Right ventricle myocardium superior (tissue), 1 donor: ENCODE data around the gene NCAPD3. TPM values are rescaled to one million over a fixed set of nuclear protein-coding genes. Genes with fewer than 3 reads are reported as not detected.

Experiments
- ATAC-seq: fragments of 200-7000 bp; cut with Tn5 transposase; one replicate; pipeline ENCODE4 v1.9.1; 2020; ENCODE audit warnings: mild to moderate bottlenecking; ENCODE audit not compliant: poor library complexity
- DNase-seq: peaks from one replicate; pipeline ENCODE4 v3.0.0-alpha.2; 2020
- intact Hi-C: fragments of 100-400 bp; cut with DNase I; formaldehyde crosslinking; loops from one replicate; pipeline ENCODE4 v1.11.2; 2022
- long read RNA-seq: library from polyadenylated mRNA; unstranded; transcript quantifications from one replicate; pipeline ENCODE4 v2.0.0, GENCODE V29; 2021
- total RNA-seq: library from RNA; stranded (reverse); fragmentation: NEBNext Ultra II Directional; extraction: Animal tissue kit (Norgen Biotek cat#: 25700); gene quantifications from one replicate; pipeline ENCODE4 v1.2.1, GENCODE V29; 2021
- donor health status: DM: no; HTN: yes; CAD: no; lungs with severe emphysema.

NCAPD3 gene, protein sequence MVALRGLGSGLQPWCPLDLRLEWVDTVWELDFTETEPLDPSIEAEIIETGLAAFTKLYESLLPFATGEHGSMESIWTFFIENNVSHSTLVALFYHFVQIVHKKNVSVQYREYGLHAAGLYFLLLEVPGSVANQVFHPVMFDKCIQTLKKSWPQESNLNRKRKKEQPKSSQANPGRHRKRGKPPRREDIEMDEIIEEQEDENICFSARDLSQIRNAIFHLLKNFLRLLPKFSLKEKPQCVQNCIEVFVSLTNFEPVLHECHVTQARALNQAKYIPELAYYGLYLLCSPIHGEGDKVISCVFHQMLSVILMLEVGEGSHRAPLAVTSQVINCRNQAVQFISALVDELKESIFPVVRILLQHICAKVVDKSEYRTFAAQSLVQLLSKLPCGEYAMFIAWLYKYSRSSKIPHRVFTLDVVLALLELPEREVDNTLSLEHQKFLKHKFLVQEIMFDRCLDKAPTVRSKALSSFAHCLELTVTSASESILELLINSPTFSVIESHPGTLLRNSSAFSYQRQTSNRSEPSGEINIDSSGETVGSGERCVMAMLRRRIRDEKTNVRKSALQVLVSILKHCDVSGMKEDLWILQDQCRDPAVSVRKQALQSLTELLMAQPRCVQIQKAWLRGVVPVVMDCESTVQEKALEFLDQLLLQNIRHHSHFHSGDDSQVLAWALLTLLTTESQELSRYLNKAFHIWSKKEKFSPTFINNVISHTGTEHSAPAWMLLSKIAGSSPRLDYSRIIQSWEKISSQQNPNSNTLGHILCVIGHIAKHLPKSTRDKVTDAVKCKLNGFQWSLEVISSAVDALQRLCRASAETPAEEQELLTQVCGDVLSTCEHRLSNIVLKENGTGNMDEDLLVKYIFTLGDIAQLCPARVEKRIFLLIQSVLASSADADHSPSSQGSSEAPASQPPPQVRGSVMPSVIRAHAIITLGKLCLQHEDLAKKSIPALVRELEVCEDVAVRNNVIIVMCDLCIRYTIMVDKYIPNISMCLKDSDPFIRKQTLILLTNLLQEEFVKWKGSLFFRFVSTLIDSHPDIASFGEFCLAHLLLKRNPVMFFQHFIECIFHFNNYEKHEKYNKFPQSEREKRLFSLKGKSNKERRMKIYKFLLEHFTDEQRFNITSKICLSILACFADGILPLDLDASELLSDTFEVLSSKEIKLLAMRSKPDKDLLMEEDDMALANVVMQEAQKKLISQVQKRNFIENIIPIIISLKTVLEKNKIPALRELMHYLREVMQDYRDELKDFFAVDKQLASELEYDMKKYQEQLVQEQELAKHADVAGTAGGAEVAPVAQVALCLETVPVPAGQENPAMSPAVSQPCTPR (N-terminal part only)
- total RNA-seq = 11.1 TPM
- long read RNA-seq, full-length matches to known transcripts = 1 of 7 reads
- long read RNA-seq, partial matches to known transcripts = 4 of 7 reads
- long read RNA-seq, other reads (novel, unspliced or antisense) = 2 of 7 reads

DNA sequence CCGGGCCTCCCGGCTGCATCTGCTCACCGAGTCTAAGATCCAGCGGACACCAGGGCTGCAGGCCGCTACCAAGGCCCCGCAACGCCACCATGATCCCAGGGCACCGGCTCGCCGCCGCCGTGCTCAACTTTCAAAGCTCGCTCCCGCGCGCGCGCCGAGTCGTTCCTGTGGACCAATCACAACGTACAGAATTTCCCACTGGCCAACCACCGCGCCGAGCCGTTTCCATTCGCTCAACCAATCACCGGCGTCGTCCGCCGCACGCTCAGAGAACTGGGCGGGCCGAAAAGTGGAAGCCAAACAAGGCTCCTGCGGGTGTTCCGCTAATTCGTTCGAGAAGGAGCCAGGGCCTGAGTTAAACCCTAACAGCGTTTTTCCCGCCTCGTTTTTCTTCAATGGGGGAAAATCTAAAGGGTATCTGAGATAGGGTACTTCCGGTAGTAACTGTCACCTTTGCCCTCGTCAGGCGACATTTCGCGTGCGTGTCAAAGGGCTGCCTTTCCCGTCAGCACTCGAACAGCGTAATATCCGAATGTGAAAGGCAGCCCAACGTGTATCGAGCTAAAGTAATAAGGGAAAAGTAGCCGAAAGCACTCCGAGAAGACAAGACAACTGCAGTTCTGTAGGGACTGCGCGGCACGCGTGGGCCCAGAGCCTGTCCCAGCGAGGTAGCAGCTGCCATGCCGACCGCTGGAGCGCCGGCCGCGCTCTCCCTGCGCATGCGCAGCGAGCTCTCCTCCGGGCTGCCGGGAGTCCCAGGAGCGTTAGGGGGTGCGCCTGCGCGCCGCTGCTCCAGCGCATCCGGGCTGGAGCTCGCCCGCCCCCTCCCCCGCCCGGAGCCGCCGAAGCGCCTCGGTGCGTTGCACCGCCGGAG, at the start of gene NCAPD3, which contains the start of gene VPS26B:
NCAPD3 (minus strand) TSS at position 132 of the 874 bp plus-strand sequence; CDS start at position 91, 41 bp downstream.
VPS26B (plus strand) TSS at position 836 of the 874 bp plus-strand sequence. CDS start 452 bp downstream, outside the sequence.
- intact Hi-C loops = no loop called here
- DNase-seq (peak; percentile 99), ATAC-seq (peak; percentile 94)

DNA sequence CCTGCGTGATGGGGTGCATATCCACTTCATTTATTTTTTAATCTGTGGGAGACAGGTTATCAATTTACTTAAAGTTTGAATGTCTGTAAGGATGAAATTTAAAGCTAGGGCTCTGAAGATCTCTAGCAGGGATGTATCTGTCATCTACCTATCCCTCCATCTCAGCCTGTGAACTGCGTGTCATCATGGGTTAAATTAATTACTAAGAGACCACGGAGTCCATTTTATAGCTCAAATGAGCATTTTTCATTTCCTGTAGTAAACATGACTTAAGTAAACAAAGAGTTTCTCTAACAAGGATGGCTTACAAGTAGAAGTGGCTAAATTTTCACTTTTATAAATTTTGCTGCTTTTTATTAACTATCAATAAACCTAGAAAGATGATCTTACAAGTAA, 49.5 kb upstream of the NCAPD3 start:
- DNase-seq = no peak
- ATAC-seq = no peak

DNA sequence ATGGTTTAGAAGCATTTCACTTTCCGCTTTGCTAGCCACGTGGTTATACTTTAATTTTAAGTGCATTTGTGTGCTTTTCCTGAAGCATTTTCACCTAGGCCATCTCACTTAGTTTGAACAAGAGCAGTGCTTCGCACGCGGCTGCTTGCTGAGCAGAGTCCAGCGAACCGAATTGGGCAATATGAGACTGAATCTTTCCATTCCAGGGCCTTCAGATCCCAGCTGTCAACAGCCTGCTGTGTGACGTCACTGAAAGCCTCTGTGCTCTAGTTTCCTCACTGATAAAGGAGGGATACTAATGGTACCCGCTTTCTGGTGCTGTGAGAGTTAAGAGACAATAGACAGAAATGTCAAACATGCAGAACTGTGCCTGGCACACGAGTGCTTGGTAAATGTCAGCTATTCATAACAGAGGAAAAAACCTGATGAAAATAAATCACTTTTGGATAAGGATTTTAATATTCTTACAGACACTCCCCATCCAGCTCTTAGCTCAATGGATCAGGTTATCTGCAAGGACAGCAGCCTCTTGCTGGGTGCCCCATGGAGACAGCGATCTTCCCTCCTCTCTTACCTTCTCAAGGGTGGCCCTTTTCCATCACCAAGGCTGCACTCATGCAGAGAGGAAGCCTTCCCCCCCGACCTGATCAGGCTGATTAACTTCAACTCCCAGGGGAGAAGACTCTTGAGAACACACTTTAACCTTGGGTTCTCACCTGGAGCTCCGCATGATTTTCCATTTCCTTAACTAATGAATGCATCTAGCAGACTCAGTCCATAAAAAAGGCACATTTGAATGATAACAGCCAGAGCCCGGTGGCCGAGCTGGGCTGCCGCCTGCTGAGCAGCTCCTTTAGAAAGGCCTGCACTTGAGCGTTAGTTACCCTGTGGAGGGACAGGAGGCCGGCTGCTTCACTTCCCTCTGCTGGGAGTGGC, 48.9 kb upstream of the NCAPD3 start:
- ATAC-seq (peak; percentile 65), DNase-seq (peak; percentile 48)
- intact Hi-C loops = no loop called here

More for the DNA sequence above, 49.5 kb upstream of the NCAPD3 start:
- intact Hi-C loops = no loop called here

DNA sequence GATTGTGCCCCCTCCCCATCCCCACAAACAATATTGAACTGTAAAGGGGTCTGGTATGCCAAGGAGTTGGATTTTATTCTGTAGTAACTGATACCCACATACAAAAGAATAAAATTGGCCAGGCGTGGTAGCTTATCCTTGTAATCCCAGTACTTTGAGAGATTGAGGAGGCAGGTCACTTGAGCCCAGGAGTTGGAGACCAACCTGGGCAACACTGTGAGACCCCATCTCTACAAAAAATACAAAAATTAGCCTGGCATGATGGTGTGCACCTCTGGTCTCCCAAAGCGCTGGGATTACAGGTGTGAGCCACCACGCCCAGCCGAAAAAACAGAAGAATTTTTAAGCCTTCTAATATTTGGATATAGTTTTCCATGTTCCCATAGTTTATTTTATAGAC, 48.2 kb upstream of the NCAPD3 start:
- intact Hi-C loops = no loop called here
- ATAC-seq = no peak
- DNase-seq = no peak

DNA sequence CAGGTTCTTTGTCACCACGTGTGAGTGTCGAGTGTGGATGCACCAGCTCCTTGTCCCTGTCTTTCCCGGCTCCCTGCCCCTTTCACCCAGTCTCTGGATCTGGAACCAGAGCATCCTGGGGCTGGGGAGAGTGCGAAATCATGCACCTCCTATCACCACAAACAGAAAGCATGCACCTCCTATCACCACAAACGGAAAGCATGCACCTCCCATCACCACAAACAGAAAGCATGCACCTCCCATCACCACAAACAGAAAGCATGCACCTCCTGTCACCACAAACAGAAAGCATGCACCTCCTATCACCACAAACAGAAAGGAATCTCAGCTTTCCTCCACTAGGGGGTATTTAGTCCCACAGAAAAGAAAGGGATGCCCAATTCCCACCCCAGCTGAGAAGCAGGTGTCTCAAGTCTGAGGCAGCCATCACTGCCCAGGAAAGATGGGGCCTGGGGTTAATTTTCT, 46.5 kb upstream of the NCAPD3 start:
- DNase-seq (no peak), ATAC-seq (no peak)
- intact Hi-C loops = no loop called here

DNA sequence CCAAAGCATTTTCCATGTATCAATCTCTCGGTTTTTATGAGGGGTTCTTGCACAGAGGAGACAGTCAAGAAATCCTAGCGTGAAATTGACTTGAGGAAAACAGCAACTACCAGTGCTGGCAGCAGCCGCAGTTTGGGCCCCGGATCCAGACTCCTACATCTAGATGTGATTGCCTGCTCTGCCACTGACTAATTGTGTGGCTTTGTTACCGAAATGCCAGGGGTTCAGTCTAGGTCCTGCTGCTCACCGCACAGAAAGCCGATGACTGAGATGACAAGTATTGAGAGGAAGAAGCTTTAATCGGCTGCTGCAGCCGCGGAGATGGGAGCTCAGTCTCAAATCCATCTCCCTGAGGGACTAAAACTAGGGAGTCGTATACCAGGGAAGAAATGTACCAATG, 44.2 kb upstream of the NCAPD3 start:
- ATAC-seq = no peak
- intact Hi-C loops = no loop called here
- no peak for DNase-seq

DNA sequence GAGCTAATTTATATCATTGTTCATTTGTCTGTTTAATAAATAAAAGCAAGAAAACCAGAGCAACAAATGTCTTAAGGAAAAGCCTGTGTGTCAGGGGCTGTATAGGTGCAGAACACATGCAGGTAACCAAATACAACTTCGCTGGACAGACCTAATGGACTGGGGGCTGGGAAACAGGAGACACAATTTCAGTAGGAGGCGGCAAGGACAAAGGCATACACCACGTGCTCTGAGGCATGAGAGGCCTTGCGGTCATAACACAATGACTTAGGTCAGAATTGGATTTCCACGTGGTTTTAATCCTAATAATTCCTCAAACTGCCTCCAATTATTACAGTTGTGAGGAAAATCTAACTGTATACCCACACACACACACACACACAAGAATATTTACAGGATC, 43.7 kb upstream of the NCAPD3 start:
- no peak for DNase-seq
- intact Hi-C loops = no loop called here
- no peak for ATAC-seq

DNA sequence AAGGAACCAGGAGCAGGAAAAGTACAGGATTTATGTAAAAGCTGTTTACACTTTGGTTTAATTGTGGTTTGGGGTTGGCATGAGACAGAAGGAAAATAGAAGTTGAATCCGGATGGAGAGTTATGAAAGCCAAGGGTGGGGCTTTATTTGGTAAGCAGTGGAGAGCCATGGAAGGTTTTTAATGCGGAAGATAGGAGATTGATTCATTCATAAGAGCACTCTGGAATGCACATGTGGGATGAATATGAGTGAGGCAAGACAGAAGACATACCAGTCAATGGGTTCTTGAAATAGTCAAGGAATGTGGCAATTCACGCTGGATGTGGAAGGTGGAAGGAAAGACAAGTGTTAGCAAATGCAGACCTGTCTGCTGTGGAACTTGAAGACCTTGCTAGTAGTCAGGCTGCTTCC, 43.1 kb upstream of the NCAPD3 start:
- intact Hi-C loops = no loop called here
- DNase-seq (no peak), ATAC-seq (peak; percentile 55)

DNA sequence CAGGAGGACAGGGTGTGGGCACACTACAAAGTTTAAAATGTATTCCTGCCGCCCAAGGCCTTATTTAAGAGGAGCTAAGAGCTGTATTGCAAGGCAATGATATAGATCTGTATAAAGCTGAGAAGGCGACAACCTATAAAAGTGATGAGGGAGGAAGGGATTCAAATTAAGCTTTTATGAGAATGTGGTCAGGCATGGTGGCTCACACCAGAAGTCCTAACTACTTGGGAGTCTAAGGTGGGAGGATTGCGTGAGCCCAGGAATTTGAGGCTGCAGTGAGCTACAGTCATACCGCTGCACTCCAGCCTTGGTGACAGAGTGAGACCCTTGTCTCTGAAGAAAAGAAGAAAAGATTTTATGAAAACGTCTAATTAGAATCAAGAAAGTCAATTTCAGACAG, 42.7 kb upstream of the NCAPD3 start:
- DNase-seq (no peak), ATAC-seq (no peak)
- intact Hi-C loops = no loop called here

DNA sequence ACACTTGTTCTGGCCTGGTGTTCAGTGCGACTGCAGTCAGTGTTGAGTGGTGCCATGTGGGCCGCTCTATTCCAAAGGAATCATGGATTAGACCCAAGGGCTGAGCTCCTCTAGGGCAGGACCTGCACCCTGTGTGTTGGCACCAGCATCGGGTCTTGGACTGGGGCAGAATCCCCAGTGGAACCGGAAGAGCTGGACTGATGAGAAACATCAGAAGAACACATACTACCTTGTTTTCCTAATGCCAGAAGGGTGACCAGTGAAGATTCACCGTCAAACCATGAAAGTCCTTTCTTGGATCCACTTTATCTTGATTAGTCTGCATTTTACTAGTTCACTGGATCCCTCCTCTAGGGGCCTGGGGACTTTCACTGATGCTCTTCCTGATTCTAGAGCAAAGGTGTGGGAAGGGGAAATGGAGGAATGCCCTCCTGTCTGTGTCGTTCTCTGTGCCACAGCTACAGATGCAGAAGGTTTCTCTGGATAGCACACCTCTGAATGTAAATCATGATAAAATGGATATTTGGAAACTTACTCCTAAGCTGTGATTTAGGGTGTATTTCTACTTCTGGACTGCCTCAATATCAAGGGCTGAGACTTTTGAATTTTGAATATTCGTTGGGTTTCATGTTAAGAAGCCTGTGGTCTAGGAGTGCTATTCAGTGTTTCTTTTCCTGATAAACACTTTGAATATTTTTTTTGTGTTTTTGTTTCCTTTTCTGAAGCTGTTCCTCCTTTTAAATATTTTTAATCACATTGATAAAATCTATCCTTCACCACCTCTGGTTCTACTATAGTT, 41.4 kb upstream of the NCAPD3 start:
- ATAC-seq = no peak
- intact Hi-C loops = no loop called here

DNA sequence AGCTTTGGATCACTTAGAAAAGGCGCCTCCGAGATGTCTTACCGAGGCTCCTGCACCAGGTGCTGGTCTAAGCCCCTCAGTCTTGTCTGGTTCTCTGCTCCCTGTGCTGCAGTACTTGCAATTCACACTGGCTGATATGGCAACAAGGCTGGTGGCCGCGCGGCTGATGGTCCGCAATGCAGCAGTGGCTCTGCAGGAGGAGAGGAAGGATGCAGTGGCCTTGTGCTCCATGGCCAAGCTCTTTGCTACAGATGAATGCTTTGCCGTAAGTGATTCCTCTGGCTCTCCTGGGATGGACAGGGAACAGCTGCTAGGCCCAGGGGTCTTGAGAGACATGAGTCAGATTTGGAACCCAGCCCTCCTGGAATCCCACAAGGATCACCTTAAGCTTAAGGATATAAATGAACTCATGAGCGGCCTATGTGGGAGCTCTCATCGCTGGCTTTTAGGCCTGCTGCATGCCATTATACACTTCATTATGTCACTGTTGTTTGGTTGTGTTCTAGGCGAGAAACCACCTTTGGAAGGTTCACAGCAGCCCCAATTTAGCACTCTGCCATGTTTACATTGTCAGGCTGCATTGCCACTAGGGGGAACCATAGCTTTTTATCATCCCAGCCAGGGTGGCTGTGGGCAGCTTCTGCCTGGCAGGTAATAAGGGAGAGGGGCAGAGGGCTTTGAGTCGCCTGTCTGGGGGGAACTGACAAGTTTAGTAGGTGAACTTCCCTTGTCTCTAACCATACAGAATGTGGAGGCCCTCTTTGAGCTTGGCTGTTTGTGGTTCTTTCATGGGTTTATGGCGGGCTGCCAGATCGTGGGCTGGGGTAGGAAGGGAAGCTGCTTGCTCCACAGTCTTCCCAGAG, 38.1 kb upstream of the NCAPD3 start:
- ATAC-seq (no peak), DNase-seq (no peak)
- intact Hi-C loops = no loop called here

More for the DNA sequence above, 41.4 kb upstream of the NCAPD3 start:
- no peak for DNase-seq

DNA sequence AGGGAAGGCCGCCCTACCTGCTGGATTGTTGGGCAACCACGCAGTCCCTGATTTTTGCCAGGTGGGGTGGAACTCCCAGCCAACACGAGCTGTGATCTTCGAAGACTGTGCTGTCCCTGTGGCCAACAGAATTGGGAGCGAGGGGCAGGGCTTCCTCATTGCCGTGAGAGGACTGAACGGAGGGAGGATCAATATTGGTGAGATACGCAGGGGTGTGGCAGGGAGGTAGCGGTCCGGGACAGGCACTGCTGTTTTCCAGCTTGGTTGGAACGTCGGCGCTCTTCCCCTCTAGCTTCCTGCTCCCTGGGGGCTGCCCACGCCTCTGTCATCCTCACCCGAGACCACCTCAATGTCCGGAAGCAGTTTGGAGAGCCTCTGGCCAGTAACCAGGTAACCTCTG, 37.2 kb upstream of the NCAPD3 start:
- intact Hi-C loops = no loop called here
- ATAC-seq (no peak), DNase-seq (no peak)

DNA sequence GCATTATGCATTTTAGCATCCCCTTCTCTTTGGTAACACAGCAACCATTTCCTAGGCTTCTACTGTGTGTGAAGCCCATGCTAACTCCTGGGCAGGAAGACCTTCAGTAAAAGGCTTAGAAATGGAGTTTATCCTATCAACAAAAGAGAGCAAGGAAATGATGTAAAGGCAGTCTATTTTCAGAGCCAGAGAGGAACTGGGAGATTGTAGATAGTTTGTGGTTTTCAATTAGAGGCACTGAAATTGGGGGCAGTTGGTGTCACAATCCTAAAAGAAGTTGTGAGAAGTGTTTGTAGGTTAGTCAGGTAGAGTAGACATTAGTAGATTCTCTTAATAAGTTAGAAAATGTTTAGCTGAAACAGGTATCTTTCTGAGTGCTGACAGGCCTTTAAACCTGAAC, 36.7 kb upstream of the NCAPD3 start:
- intact Hi-C loops = no loop called here
- ATAC-seq (no peak), DNase-seq (no peak)

DNA sequence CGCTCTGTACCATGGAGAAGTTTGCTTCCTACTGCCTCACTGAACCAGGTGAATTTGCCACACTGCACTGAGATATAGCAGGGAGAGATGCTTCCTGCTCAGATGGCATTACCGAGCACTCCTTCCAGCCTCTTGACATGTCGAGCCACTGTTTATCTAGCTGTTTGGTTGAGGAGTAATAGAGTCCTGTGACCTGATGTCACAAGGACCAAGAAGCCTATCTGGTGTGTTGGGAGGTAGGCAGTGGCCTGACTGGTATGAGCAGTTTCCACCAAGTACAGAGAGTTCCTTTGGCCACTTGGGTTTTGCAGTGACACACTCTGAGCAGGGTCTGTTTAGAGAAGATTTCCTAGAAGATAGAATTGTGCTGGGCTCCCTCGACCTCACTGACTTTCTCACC, 34.8 kb upstream of the NCAPD3 start:
- DNase-seq (no peak), ATAC-seq (no peak)
- intact Hi-C loops = no loop called here

DNA sequence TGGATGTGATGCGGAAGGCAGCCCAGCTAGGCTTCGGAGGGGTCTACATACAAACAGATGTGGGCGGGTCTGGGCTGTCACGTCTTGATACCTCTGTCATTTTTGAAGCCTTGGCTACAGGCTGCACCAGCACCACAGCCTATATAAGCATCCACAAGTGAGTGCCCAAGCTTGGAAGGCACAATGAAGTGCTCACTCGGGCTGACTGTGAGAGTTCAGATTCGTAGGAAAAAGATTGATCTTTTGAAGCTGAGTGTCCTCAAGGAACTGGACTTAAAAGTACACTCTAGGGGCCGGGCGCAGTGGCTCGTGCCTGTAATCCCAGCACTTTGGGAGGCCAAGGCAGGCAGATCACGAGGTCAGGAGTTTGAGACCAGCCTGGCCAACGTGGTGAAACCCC, 33.3 kb upstream of the NCAPD3 start:
- intact Hi-C loops = no loop called here
- DNase-seq (no peak), ATAC-seq (no peak)
